Bronchial epithelial cell (primary cell): Measurements from ENCODE around the gene ARMH4. TPM values are rescaled to one million over a fixed set of nuclear protein-coding genes. Genes with fewer than 3 reads are reported as not detected.

Source experiments
- DNase-seq: peaks from one replicate; pipeline ENCODE4 v3.0.0-alpha.2; 2010; ENCODE audit warnings: low read depth
- FAIRE-seq: peaks from 2 replicates; lab custom pipeline; 2011; peaks lifted over from hg19 to GRCh38; lab: Jason Lieb, UNC
- H3K27me3 ChIP-seq: 2 replicates; pipeline ENCODE4 v1.5.1; 2011; ENCODE audit warnings: low read length; ENCODE audit not compliant: control insufficient read depth, insufficient read depth
- H3K36me3 ChIP-seq: 2 replicates; pipeline ENCODE4 v1.5.1; 2011; ENCODE audit warnings: low read length; ENCODE audit not compliant: control insufficient read depth, insufficient read depth
- H3K4me3 ChIP-seq: 2 replicates; pipeline ENCODE4 v1.5.1; 2011; ENCODE audit warnings: mild to moderate bottlenecking, low read depth, low read length, control low read depth
- CTCF ChIP-seq: IDR thresholded peaks from 2 replicates; pipeline ENCODE4 v1.5.1; 2011; ENCODE audit warnings: mild to moderate bottlenecking, moderate library complexity, low read length, control low read depth, inconsistent platforms; ENCODE audit not compliant: insufficient read depth, severe bottlenecking
- total RNA-seq: library from RNA; depleted of rRNA; stranded (reverse); fragments of >200 nt; gene quantifications from 2 replicates; pipeline ENCODE4 v1.2.1, GENCODE V29; 2014

The ARMH4 gene
- total RNA-seq, 1 donor from 2014 or later = under 0.01 TPM

- DNase-seq (no peak), FAIRE-seq (no peak)
- Histone ChIP-seq H3K4me3 (no peak overlapping the region), H3K36me3 (no peaks in the 10 kb centered on the region), H3K27me3 (no peaks in the 10 kb centered on the region)
- TF ChIP-seq CTCF = no peak
These were observed 181.8 kb downstream of the ARMH4 start for GRCh38 chr14:57970175-57970574.

DNA sequence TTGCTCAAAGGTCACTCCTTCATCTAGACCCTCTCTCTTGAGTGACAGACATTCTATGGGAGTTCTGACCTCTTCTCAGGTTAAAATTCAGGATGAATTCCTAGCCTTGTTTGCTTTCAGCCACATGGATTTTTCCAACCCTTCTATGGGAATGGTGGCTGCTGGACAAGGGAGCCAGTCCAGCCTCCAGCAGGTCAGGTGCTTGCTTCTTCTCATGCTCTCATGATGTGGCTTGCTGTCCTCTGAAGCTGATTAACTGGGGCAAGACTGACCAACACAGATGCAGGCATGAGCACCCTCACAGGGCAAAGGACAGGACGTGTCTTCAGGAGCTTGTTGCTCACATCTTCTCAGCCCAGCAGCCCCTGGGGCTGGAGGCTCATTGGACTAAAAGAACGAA lies 188.9 kb downstream of the ARMH4 start:
- FAIRE-seq = no peak
- no peak overlapping the region for H3K4me3 ChIP-seq
- H3K36me3 ChIP-seq = no peaks in the 10 kb centered on the region
- TF ChIP-seq CTCF = no peak
- no peaks in the 10 kb centered on the region for H3K27me3 ChIP-seq
- DNase-seq = no peak

DNA sequence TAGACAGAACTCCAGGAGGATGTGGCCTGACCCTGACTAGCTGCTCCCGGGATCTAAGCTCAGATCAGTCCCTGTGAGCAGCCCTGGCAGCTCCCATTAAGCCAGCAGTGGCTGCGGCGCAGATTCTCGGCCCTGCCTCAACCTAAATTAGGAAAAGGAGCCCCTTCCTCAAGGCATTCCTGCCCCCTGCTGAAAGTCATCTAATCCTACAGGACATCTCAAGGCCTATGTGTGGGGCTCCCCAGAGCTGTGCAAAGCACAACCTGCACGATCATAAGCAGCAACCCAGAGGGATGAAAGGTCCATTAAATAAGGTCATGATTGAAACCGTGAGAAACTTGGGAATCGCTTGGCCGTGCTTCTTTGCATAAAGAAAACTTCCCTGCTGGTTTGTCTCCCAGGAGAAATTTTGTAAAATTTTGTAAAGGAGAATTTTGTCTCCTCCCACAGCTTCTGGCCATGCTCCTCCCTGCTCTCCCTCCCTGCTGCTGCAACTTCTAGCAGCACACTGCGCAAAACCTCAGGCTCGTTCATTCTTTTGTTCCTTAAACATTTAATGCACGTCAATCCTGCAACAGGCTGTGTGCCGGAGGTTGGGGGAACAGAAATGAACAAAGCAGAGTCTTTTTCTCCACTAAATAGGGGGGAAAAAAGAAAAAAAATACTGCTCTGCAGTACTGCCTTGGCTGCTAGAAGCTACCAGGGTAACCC lies 189.5 kb downstream of the ARMH4 start:
- no peak for DNase-seq
- Histone ChIP-seq H3K36me3 (no peaks in the 10 kb centered on the region), H3K27me3 (no peaks in the 10 kb centered on the region), H3K4me3 (no peak overlapping the region)
- TF ChIP-seq CTCF = no peak
- FAIRE-seq = no peak

- no peak for TF ChIP-seq CTCF
- no peak for FAIRE-seq
- H3K36me3 ChIP-seq = no peaks in the 10 kb centered on the region
These were observed 190.3 kb downstream of the ARMH4 start for GRCh38 chr14:57961786-57962060.

DNA sequence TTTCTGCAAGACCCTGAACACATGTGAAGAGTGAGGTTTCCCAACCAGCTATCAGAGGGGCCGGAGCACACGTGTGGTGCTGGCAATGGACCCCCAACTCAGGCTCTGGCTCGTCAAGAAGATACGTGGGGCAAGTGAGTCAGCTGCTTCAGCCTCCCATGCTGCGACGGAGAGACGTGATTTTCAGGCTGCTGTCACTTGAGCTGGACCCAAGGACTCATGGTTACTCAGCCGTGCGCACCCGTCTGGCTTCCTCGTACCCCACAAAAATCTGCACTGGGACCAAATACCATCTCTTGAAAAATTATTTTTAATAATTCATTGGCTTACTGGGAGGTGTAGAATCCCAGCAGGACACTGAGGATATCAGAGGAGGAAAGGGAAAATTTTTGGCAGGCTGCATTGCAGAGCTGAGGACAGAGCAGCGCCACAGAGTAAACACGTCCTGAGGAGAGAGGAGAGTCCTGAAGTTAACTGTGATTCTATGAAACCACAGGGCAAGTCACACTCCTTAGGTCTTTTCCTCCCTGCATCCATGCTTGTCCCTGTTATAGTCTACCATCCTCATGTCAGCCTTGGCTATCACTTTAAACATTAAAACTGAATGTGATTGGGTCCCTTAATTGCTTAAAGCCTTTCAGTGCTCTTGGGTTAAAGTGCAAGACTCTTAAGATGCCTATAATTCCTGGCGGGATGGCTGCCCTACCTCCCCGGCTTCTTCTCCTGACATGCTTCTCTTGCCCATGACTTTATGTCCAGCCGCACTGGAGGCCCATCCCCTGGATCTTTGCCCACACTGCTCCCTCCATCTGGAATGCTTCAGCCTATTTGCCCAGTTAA lies 190.8 kb downstream of the ARMH4 start:
- H3K27me3 ChIP-seq = no peaks in the 10 kb centered on the region
- TF ChIP-seq CTCF = no peak
- H3K36me3 ChIP-seq = no peaks in the 10 kb centered on the region
- no peak for FAIRE-seq
- DNase-seq = no peak
- H3K4me3 ChIP-seq = no peak overlapping the region

More at GRCh38 chr14:57961786-57962060, 190.3 kb downstream of the ARMH4 start:
- DNase-seq = no peak
- no peak overlapping the region for H3K4me3 ChIP-seq
- no peaks in the 10 kb centered on the region for H3K27me3 ChIP-seq
